ENCODE measurements around the gene GLG1. TPM values are rescaled to one million over a fixed set of nuclear protein-coding genes. Genes with fewer than 3 reads are reported as not detected.
A peak's percentile ranks its signal among the peaks of the same experiment; 100 is the strongest.

GLG1 gene
- total RNA-seq, 1 donor from 2014 or later: 69.3 TPM

DNA sequence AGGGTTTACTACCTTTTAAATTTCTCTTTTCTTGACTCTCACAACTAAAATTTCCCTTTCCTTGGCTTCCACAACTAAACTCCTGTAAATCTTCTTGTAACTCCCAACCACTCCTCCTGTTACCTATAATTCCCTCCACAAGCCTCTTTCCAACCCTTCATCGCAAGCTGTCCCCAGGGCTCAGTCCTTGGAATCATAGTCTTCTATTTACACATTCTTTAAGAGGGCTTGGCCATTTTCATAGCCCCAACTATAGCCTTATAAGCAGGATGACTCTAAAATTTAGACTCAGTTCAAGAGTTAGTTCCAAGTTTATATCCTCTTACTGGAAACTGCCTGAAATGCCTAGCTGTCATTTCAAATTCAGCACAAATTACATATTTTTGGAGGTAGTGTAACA is 23.9 kb downstream of the GLG1 start:
- intact Hi-C loops (cut with DNase I): no loop called here
- ATAC-seq (no peak), DNase-seq (ENCODE audit: missing footprints) (no peak)

- ATAC-seq: no peak
- intact Hi-C loops (cut with DNase I): no loop called here
- DNase-seq (ENCODE audit: missing footprints): no peak
Observed at GRCh38 chr16:74580833-74581232, 26.1 kb downstream of the GLG1 start.

GRCh38 chr16:74578838-74579237 is 28.1 kb downstream of the GLG1 start:
- no peak for ATAC-seq
- intact Hi-C loops (cut with DNase I): no loop called here

GRCh38 chr16:74578433-74578832 is 28.5 kb downstream of the GLG1 start:
- DNase-seq (ENCODE audit: missing footprints) (no peak), ATAC-seq (no peak)
- intact Hi-C loops (cut with DNase I): no loop called here

More at GRCh38 chr16:74578838-74579237, 28.1 kb downstream of the GLG1 start:
- DNase-seq (ENCODE audit: missing footprints): no peak

DNA sequence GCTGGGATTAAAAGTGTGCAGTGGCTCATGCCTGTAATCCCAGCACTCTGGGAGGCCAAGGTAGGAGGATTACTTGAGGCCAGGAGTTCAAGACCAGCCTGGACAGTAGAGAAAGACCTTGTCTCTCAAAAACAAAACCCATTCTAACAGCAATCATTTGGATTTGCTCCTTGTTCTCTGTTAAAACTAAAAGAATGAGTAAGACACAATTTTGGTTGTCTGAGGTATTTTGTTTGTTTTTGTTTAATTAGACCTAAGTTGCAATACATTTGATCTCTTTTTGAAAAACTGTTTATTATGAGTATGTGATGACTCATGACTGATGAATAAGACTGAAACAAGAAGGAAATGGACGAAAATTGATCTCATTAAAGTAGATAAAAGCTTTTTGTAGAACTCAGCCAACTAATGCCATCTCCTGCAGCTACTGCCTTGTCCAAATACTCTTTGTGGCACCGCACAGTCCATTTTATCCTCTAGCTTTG is 29.0 kb downstream of the GLG1 start:
- ATAC-seq (no peak), DNase-seq (ENCODE audit: missing footprints) (no peak)
- intact Hi-C loops (cut with DNase I): no loop called here

- intact Hi-C loops (cut with DNase I): no loop called here
- ATAC-seq (peak; percentile 23), DNase-seq (ENCODE audit: missing footprints) (no peak)
Observed at GRCh38 chr16:74575807-74576643, 30.9 kb downstream of the GLG1 start.

GRCh38 chr16:74575175-74575806 is 31.6 kb downstream of the GLG1 start:
- ATAC-seq: no peak
- DNase-seq (ENCODE audit: missing footprints): no peak
- intact Hi-C loops (cut with DNase I): no loop called here

DNA sequence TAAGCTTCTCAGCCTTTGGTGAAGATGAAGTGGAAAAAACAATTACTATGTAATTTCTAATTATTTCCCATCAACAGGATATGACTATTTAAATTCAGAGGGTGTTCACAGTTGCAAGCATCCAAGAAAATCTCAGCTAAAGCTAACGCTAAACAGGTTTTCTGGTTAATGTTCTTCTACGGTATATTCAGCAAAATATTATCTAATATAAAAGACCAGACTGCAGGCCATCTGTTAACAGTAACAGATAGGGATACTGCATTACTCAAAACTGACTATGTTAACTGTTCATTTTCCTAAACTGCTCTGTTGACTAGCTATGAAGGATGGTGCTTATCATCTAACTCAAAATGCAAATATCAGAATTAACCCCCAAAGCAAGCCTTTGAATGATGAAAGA is 32.8 kb downstream of the GLG1 start:
- ATAC-seq: no peak
- intact Hi-C loops (cut with DNase I): no loop called here

GRCh38 chr16:74573622-74574021 is 33.3 kb downstream of the GLG1 start:
- intact Hi-C loops (cut with DNase I): no loop called here
- ATAC-seq: no peak
- DNase-seq (ENCODE audit: missing footprints): no peak

More for the DNA sequence above, 32.8 kb downstream of the GLG1 start:
- no peak for DNase-seq (ENCODE audit: missing footprints)

- no peak for DNase-seq (ENCODE audit: missing footprints)
- intact Hi-C loops (cut with DNase I): no loop called here
- peak; percentile 37 for ATAC-seq
Observed at GRCh38 chr16:74570412-74571301, 36.3 kb downstream of the GLG1 start.

GRCh38 chr16:74568961-74569631 is 37.8 kb downstream of the GLG1 start:
- ATAC-seq: no peak
- DNase-seq (ENCODE audit: missing footprints): no peak
- intact Hi-C loops (cut with DNase I): no loop called here

DNA sequence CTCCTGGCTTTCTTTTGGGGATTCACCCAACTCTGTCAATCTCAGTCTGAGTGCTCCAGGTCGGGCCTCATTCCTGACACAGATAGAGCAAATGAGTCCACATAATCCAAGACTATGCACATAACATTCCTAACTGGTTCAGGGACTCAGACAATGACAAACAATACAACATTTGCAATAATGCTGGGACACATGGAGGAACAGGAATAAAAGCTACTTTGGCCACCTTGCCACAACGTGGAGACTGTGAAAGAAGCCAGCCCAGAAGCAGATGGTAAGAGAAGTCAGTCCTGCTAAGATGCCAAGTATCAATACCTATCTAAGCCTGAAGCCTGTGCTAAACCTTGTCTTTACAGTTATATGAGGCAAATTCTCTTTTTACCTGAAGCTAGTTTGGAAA is 39.0 kb downstream of the GLG1 start:
- ATAC-seq (no peak), DNase-seq (ENCODE audit: missing footprints) (no peak)
- intact Hi-C loops (cut with DNase I): no loop called here

- ATAC-seq (no peak), DNase-seq (ENCODE audit: missing footprints) (no peak)
- intact Hi-C loops (cut with DNase I): no loop called here
Observed at GRCh38 chr16:74565378-74565777, 41.5 kb downstream of the GLG1 start.

GRCh38 chr16:74564451-74564984 is 42.4 kb downstream of the GLG1 start:
- DNase-seq (ENCODE audit: missing footprints): no peak
- intact Hi-C loops (cut with DNase I): no loop called here

DNA sequence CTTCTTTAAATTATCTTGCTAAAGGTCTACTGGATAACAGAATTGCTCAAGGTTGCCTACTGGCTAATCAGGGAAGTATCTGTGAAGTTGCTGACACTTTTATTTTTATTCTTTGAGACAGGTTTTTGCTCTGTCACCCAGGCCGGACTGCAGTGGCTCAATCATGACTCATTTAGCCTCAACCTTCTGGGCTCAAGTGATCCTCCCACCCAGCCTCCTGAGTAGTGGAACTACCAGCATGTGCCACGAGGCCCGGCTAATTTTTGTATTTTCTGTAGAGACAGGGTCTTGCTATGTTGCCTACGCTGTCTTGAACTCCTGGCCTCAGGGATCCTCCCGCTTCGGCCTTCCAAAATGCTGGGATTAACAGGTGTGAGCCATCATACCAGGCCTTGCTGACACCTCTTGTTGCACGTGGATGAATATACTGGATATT is 43.1 kb downstream of the GLG1 start:
- DNase-seq (ENCODE audit: missing footprints) (no peak), ATAC-seq (no peak)
- intact Hi-C loops (cut with DNase I): no loop called here

More at GRCh38 chr16:74564451-74564984, 42.4 kb downstream of the GLG1 start:
- ATAC-seq: no peak

GRCh38 chr16:74562117-74562516 is 44.8 kb downstream of the GLG1 start:
- ATAC-seq: no peak
- DNase-seq (ENCODE audit: missing footprints): no peak
- intact Hi-C loops (cut with DNase I): no loop called here

DNA sequence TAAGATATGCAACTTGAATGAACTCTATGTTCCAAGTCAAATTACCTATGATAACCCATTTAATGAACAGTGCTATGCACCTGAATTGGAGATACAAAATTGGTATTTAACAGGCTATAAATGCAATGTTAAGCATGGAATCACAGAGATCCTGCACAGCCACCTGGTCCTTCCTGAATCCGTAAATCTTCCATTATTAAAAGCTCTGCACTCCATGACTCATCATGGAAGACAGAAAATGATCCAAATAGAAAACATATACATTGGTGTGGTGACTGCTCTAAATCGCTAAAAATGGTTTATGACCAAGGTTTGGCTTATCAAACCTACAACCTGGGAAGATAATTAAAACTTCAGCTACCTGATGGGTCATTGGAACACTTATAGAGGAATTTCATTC is 45.3 kb downstream of the GLG1 start:
- ATAC-seq (no peak), DNase-seq (ENCODE audit: missing footprints) (no peak)
- intact Hi-C loops (cut with DNase I): no loop called here

- ATAC-seq (no peak), DNase-seq (ENCODE audit: missing footprints) (no peak)
- intact Hi-C loops (cut with DNase I): no loop called here
Observed at GRCh38 chr16:74560912-74561311, 46.0 kb downstream of the GLG1 start.
